H1 (cell line): Measurements from ENCODE around the gene RARRES2. TPM values are rescaled to one million over a fixed set of nuclear protein-coding genes. Genes with fewer than 3 reads are reported as not detected.

Source experiments
- CBX5 ChIP-seq: fragments of 300-800, 300-1000 bp; sonication (generic); IDR thresholded peaks from 2 replicates; pipeline ENCODE4 v1.7.1; 2016; ENCODE audit warnings: antibody characterized with exemption, low read length, low read depth
- CHD1 ChIP-seq: IDR thresholded peaks from 2 replicates; pipeline ENCODE4 v1.6.1; 2012; ENCODE audit warnings: low read depth, low read length, improper control_type of control experiment
- EP300 ChIP-seq, 2 experiments: IDR thresholded peaks; 1 replicate in 1 of 2; 2 replicates in 1 of 2; pipeline ENCODE4 v1.6.1; 2011 to 2012; ENCODE audit warnings: low read depth in 2 of 2, low read length in 2 of 2, mild to moderate bottlenecking in 2 of 2, borderline replicate concordance in 1 of 2, inconsistent platforms in 1 of 2, moderate library complexity in 1 of 2
- EZH2 ChIP-seq: fragments of 200-600 bp; sonication (generic); IDR thresholded peaks from 2 replicates; pipeline ENCODE4 v1.7.1; 2012; ENCODE audit warnings: low read depth, mild to moderate bottlenecking, moderate library complexity, low read length, inconsistent platforms; ENCODE audit not compliant: severe bottlenecking
- RBBP5 ChIP-seq: IDR thresholded peaks from 2 replicates; pipeline ENCODE4 v1.7.1; 2012; ENCODE audit warnings: low read depth, mild to moderate bottlenecking, inconsistent platforms, low read length, moderate library complexity, borderline replicate concordance
- SAP30 ChIP-seq: fragments of 300-600 bp; sonication (generic); IDR thresholded peaks from 2 replicates; pipeline ENCODE4 v1.7.1; 2012; ENCODE audit warnings: low read length, moderate library complexity, mild to moderate bottlenecking, inconsistent platforms; ENCODE audit not compliant: insufficient read depth, insufficient replicate concordance
- polyA plus RNA-seq, 7 experiments: library from polyadenylated mRNA; depleted of rRNA in 3 of 7; stranded (reverse) in 5 of 7; unstranded in 2 of 7; fragments of >200 nt in 5 of 7; fragments of 200-250 nt in 2 of 7; gene quantifications; 1 replicate in 5 of 7; 2 replicates in 1 of 7; 4 replicates in 1 of 7; pipeline versions ENCODE4 v1.2.1 to v1.2.3, GENCODE V29; 2011 to 2013; ENCODE audit warnings: missing spikeins in 2 of 7, mixed read lengths in 2 of 7
- total RNA-seq: library from RNA; stranded (reverse); fragmentation: NEBNext Ultra II Directional; extraction: Animal tissue kit (Norgen Biotek cat#: 25700); gene quantifications from 2 replicates; pipeline ENCODE4 v1.2.1, GENCODE V29; 2021
- TF ChIP-seq, protein P1 (sequence below): fragments of 300-600 bp; sonication (generic); IDR thresholded peaks from 2 replicates; pipeline ENCODE4 v1.7.1; 2012; ENCODE audit warnings: low read length, moderate library complexity, mild to moderate bottlenecking, inconsistent platforms; ENCODE audit not compliant: insufficient replicate concordance
- TF ChIP-seq, protein P2 (sequence below): IDR thresholded peaks from 2 replicates; pipeline ENCODE4 v1.6.1; 2012; ENCODE audit warnings: inconsistent platforms

Gene RARRES2
- total and polyA plus RNA-seq, 2 of the 8 experiments (the other 6 are each of a cell fraction or from before 2014, with no cell fraction given): 254 to 441 TPM

- TF ChIP-seq, protein P1, sequence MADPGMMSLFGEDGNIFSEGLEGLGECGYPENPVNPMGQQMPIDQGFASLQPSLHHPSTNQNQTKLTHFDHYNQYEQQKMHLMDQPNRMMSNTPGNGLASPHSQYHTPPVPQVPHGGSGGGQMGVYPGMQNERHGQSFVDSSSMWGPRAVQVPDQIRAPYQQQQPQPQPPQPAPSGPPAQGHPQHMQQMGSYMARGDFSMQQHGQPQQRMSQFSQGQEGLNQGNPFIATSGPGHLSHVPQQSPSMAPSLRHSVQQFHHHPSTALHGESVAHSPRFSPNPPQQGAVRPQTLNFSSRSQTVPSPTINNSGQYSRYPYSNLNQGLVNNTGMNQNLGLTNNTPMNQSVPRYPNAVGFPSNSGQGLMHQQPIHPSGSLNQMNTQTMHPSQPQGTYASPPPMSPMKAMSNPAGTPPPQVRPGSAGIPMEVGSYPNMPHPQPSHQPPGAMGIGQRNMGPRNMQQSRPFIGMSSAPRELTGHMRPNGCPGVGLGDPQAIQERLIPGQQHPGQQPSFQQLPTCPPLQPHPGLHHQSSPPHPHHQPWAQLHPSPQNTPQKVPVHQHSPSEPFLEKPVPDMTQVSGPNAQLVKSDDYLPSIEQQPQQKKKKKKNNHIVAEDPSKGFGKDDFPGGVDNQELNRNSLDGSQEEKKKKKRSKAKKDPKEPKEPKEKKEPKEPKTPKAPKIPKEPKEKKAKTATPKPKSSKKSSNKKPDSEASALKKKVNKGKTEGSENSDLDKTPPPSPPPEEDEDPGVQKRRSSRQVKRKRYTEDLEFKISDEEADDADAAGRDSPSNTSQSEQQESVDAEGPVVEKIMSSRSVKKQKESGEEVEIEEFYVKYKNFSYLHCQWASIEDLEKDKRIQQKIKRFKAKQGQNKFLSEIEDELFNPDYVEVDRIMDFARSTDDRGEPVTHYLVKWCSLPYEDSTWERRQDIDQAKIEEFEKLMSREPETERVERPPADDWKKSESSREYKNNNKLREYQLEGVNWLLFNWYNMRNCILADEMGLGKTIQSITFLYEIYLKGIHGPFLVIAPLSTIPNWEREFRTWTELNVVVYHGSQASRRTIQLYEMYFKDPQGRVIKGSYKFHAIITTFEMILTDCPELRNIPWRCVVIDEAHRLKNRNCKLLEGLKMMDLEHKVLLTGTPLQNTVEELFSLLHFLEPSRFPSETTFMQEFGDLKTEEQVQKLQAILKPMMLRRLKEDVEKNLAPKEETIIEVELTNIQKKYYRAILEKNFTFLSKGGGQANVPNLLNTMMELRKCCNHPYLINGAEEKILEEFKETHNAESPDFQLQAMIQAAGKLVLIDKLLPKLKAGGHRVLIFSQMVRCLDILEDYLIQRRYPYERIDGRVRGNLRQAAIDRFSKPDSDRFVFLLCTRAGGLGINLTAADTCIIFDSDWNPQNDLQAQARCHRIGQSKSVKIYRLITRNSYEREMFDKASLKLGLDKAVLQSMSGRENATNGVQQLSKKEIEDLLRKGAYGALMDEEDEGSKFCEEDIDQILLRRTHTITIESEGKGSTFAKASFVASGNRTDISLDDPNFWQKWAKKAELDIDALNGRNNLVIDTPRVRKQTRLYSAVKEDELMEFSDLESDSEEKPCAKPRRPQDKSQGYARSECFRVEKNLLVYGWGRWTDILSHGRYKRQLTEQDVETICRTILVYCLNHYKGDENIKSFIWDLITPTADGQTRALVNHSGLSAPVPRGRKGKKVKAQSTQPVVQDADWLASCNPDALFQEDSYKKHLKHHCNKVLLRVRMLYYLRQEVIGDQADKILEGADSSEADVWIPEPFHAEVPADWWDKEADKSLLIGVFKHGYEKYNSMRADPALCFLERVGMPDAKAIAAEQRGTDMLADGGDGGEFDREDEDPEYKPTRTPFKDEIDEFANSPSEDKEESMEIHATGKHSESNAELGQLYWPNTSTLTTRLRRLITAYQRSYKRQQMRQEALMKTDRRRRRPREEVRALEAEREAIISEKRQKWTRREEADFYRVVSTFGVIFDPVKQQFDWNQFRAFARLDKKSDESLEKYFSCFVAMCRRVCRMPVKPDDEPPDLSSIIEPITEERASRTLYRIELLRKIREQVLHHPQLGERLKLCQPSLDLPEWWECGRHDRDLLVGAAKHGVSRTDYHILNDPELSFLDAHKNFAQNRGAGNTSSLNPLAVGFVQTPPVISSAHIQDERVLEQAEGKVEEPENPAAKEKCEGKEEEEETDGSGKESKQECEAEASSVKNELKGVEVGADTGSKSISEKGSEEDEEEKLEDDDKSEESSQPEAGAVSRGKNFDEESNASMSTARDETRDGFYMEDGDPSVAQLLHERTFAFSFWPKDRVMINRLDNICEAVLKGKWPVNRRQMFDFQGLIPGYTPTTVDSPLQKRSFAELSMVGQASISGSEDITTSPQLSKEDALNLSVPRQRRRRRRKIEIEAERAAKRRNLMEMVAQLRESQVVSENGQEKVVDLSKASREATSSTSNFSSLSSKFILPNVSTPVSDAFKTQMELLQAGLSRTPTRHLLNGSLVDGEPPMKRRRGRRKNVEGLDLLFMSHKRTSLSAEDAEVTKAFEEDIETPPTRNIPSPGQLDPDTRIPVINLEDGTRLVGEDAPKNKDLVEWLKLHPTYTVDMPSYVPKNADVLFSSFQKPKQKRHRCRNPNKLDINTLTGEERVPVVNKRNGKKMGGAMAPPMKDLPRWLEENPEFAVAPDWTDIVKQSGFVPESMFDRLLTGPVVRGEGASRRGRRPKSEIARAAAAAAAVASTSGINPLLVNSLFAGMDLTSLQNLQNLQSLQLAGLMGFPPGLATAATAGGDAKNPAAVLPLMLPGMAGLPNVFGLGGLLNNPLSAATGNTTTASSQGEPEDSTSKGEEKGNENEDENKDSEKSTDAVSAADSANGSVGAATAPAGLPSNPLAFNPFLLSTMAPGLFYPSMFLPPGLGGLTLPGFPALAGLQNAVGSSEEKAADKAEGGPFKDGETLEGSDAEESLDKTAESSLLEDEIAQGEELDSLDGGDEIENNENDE: no peak
- TF ChIP-seq EZH2 (no peak), SAP30 (no peak), EP300 (IDR thresholded peaks at IDR 0.05; ENCODE audit: borderline replicate concordance in 1 of 2, low read depth in 2 of 2, low read length in 2 of 2) (no peak), RBBP5 (no peak), CBX5 (no peak), CHD1 (no peak)
- TF ChIP-seq, protein P2, sequence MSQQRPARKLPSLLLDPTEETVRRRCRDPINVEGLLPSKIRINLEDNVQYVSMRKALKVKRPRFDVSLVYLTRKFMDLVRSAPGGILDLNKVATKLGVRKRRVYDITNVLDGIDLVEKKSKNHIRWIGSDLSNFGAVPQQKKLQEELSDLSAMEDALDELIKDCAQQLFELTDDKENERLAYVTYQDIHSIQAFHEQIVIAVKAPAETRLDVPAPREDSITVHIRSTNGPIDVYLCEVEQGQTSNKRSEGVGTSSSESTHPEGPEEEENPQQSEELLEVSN: no peak
Measured at GRCh38 chr7:150326657-150327268, 14.7 kb downstream of the RARRES2 start (continued).
